ENCODE results near the gene ARHGAP42.

Gene ARHGAP42

DNA sequence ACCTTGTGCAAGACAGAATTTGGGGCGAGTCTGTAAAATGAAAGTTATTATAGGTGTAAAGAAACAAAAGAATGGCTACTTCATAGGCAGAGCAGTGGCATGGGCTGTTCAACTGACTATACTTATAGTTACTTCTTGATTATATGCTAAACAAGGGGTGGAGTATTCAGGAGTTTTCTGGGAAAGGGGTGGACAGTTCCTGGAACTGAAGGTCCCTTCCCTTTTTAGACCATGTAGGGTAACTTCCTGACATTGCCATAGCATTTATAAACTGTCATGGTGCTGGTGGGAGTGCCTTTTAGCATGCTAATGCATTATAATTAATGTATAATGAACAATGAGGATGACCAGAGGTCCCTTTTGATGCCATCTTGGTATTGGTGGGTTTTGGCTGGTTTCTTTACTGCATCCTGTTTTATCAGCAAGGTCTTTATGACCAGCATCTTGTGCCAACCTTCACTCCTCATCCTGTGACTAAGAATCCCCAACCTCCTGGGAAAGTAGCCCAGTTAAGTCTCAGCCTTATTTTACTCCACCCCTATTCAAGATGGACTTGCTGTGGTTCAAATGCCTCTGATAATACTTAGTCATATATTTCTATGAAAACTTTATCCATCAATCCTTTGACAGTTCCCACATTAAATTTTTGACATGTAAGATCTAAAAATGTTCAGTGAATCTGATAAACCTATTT, 118.6 kb downstream of the ARHGAP42 start:
- no peak for DNase-seq

DNA sequence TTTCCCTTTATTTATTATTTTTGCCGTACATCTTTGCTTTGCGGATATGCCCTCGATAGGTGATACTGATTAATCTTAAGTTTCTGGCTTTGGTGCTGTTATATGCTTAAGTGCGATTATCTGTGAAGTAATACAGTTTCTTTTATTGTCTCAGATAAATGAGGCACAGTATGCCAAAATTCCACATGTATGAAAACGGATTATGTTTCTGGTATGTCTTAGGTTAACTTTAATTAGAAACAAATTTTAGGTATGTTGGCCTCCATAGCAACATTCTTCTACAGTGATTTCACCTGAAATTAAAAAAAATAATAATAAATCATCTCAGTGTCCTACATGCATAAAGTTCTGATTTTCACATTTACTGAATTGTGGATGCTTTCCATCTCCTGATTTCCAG, 119.2 kb downstream of the ARHGAP42 start:
- no peak for DNase-seq

DNA sequence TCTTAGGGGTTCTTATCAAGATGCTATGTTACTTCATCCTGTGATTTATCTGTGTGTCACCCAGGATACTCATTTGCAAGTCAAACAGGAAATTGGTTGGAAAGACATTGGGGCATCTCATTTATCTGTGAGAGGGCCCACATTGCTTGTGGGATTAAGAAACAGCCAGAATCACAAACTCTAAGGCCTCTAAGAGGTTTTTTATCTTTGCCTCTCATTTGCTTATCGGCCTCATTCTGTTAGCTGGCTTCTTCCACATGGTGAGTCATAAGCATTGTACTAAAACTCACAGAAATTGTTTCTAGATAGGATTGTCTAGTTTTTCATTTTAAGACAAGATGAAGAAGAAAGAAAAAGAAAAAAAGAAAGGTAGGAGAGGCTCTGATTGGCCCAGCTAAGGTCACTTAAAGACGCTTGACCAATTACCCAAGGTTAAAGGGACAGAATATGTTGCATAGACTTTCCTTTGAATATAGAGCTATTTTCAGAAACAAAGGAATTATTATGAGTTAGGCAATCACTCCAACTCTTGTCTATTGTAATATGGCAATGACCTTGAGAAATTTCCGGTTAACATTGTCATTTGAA, 121.9 kb downstream of the ARHGAP42 start:
- DNase-seq: no peak

GRCh38 chr11:100810146-100810545, 123.1 kb downstream of the ARHGAP42 start:
- DNase-seq: no peak

- DNase-seq: no peak
These were observed 123.6 kb downstream of the ARHGAP42 start for GRCh38 chr11:100810666-100811065.

DNA sequence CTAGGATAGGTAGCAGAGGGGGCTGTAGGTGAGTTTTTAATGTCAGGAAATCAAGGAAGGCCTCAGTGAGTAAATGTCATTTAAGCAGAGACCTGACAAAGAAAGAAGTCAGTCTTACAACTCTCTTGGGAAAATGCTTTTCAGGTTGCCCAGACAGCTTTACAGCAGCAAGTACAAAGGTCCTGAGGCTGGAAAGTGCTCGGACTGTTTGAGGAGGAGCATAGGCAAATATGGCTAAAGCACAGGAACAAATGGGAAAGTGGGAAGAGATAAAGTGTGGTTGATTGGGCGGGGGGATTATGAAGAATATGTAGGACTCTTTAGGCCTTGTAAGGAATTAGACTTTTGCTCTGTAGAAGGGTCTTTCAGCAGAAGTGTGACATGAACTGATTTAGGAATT, 125.4 kb downstream of the ARHGAP42 start:
- no peak for DNase-seq

DNA sequence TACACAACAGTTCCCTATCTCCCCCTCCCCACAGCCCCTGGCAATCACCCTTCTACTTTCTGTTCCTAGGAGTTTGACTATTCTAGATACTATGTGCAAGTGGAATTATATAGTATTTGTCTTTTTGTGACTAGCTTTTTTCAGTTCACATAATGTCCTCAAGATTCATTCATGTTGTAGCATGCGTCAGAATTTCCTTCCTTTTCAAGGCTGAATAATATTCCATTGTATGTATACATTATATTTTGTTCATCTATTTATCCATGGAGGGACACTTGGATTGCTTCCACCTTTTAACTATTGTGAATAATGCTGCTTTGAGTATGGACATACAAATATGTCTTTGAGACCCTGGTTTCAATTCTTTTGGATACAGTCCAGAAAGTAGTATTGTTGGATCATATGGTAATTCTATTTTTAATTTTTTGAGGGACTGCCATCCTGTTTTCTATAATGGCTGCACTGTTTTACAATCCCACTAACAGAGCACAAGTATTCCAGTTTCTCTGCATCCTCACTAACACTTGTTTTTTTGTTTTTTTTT, 128.8 kb downstream of the ARHGAP42 start:
- DNase-seq: no peak

DNA sequence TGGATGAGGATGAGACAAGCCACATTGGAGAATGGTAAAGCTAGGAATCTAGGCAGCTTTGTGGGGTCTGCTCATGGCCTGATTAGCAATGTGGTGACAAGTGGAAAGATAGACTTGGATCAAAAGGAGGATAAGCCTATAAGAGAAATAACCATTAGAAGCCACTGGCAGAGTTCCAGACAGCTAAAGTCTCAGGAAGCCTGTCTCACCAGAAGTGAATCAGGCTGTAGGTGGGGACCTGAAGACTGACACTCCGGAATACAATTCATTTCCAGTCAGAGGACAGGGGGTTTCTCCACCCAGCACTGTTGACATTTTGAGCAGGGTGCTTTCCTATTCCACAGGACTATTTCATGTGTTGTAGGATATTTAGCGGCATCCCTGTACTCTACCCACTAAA, 129.7 kb downstream of the ARHGAP42 start:
- no peak for DNase-seq

GRCh38 chr11:100817620-100818019, 130.5 kb downstream of the ARHGAP42 start:
- DNase-seq: no peak

DNA sequence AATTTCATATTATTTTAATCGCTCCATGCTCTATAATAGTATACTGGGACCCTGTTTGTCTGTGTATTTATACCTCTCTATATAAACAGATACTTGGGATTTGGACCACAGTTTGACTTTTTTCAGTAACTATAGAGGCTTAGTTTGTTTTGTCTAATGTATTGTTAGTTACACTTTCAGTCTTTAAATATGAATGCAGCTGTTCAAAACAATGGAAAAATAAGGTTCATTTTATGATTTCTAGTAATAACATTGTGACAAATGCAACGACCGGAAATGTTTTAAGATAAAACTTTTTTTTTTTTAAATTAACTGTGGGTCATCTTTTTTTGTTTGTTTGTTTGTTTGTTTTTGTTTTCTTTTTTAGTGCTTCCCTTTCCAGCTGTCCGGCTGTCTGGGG, 133.5 kb downstream of the ARHGAP42 start:
- DNase-seq: no peak

GRCh38 chr11:100821198-100821597, 134.1 kb downstream of the ARHGAP42 start:
- DNase-seq: no peak

DNA sequence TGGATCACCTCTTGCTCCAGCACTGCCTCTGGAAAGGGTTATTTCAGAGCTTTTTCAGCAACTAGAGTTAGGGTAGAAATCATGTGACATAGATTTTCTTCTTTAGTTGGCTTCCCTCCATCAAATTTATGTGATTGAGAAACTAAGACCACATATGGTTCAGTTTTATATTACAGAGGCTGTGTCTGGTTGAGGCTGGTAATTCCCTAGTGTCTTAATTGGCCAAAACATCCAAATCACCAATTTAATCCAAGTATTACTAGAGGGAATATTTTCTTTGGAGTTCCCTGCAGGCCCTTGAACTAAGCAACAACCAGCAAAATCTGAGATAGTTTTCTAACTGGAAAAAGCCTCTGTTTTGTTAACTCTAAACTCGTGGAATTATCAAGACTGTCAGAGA, 136.3 kb downstream of the ARHGAP42 start:
- DNase-seq: peak; percentile 64

DNA sequence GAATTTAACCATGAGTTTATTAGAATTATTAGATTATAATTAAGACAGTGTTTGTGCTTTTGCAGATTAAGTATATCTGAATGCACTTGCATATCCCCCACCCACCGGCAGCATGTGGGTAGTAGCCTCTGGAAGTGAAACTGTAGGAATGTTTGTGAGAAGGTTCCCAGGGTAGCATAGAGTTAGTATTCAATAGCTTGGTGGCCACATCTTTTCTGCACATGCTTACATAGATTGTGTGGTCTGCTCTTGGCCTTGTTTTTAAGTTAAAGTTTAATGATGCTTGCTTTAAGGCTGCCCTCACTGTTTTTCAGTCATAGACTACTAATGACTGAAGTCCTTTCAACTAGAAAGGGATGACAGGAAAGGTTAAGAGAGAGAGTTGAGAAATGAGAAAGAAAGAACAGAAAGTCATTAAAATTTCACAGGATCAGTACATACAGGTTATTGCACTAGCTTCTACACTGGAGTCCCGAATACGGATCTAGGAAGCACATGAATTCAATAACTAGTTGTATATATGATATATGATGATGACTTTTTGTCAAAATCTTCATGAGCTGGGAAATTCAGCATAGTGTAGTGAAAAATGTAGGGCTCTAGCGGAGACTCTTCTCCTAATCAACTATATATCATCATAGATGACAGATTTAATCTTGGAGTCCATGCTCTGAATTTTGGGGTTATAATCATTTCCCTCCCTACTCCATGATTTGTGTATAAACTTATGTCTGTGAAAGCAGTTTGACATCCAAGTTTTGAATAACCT, 137.1 kb downstream of the ARHGAP42 start:
- DNase-seq: no peak

DNA sequence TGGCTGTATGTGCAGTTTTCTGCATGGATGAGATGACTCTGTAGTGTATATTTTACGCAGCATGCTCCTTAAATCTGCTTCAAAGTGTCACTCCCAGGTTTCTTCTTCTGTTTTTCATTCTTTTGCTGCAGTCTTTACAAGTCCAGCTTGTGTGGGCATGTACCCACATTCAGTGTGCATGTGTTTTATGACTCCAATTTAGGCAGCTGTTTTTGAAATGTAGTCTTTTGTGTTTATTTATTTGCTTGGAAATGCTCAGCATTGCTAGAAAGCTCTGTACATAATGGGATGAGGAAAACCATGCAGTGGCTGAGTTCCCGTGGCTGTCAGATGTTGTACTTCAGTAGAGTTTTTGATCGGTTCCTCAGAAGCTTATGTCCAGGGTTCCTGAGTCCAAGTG, 138.5 kb downstream of the ARHGAP42 start:
- no peak for DNase-seq

- no peak for DNase-seq
These were observed 141.0 kb downstream of the ARHGAP42 start for GRCh38 chr11:100827934-100828661.

GRCh38 chr11:100830274-100830673, 143.2 kb downstream of the ARHGAP42 start:
- peak; percentile 79 for DNase-seq

DNA sequence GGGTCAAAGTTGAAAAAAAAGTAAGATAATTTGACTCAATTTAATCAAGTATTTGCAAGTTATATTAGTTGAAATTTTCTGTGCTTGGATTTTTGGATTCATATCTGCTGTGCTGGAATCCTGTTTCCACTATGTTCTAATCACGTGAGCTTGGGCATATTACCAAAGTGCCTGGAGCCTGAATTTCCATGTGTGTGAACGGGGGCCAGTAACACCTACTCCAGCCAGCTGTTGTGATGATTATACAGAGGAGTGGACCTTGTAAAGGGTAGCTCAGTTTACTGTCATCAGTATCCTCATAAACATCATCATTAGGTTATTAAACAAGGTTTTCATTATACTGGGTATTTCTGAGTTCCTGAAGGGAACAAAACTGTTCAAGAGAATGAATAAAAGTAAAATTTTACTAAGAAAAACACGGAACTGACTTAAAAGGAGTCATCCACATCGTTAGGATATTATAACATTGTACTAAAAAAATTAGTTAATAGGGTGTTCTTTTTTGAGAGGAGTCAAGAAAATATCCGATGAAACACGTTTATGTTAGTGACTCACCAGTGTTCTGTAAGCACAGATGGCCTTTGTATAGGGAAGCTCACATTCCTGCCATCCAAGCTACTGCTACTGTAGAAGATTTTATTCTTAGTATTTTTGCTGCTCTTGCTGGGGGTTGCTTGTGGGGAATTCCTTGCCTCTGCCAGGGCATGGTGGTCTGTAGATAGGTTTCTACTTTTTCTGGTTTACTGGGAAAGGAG, 144.1 kb downstream of the ARHGAP42 start:
- no peak for DNase-seq

- DNase-seq: no peak
These were observed 144.9 kb downstream of the ARHGAP42 start for GRCh38 chr11:100831929-100832494.

DNA sequence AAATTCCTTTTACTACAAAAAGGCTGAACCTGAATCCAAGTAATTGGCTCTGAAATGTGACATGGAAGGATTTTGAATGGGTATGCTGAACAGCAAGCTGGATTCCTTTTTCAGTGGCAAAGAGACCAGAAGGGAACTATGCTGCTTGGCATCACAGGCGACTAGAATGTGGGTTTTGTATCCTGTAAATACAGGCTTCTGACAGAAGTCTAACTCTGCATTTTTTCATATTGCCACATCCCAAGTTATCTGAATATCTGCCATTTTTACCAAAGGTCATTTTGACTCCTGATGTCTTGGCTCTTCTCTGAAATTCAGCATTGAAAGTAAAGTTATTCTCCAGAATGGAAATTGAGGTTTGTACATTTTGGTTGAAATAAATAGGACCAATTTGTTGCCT, 145.7 kb downstream of the ARHGAP42 start:
- no peak for DNase-seq

GRCh38 chr11:100833276-100833675, 146.2 kb downstream of the ARHGAP42 start:
- DNase-seq: no peak

- no peak for DNase-seq
These were observed 148.8 kb downstream of the ARHGAP42 start for GRCh38 chr11:100835854-100836253.

GRCh38 chr11:100837311-100837710, 150.2 kb downstream of the ARHGAP42 start:
- DNase-seq: no peak

All from NCI-H2171 (cell line).